Ovary (tissue), 9 donors: ENCODE data around the gene ARAP3. TPM values are rescaled to one million over a fixed set of nuclear protein-coding genes. Genes with fewer than 3 reads are reported as not detected.

Source experiments
- DNase-seq, 5 donors: peaks; one replicate each; pipeline ENCODE4 v3.0.0-alpha.2; 2019 to 2020
- H3K27ac ChIP-seq, 2 donors: fragments of 200-600 bp; one replicate each; pipeline versions ENCODE4 v1.5.1 to v1.8.0; 2019 to 2022
- H3K27me3 ChIP-seq: fragments of 200-600 bp; one replicate; pipeline ENCODE4 v1.8.0; 2022
- H3K36me3 ChIP-seq: fragments of 200-600 bp; sonication (generic); one replicate; pipeline ENCODE4 v1.5.1; 2019
- H3K4me1 ChIP-seq: one replicate; pipeline ENCODE4 v1.8.1; 2013; ENCODE audit warnings: mild to moderate bottlenecking, moderate library complexity; ENCODE audit not compliant: insufficient read depth
- H3K4me3 ChIP-seq: fragments of 200-600 bp; sonication (generic); one replicate; pipeline ENCODE4 v1.5.1; 2017
- H3K9me3 ChIP-seq, 2 donors: fragments of 200-600 bp in 1 of 2; sonication (generic) in 1 of 2; one replicate each; pipeline versions ENCODE4 v1.5.1 to v1.8.1; 2013 to 2019; ENCODE audit warnings: mild to moderate bottlenecking in 1 of 2, moderate library complexity in 1 of 2
- CTCF ChIP-seq, 3 donors: fragments of 450-650 bp in 2 of 3; fragments of 200-600 bp in 1 of 3; IDR thresholded peaks; one replicate each; pipeline versions ENCODE4 v1.5.1 to v1.8.0; 2016 to 2022; ENCODE audit warnings: antibody characterized with exemption in 3 of 3, mild to moderate bottlenecking in 1 of 3
- EP300 ChIP-seq: sonication (generic); formaldehyde crosslinking; IDR thresholded peaks from one replicate; pipeline ENCODE4 v1.6.1; 2017; ENCODE audit warnings: antibody characterized with exemption
- POLR2A ChIP-seq: fragments of 450-650 bp; IDR thresholded peaks from one replicate; pipeline ENCODE4 v1.6.1; 2017; ENCODE audit warnings: antibody characterized with exemption, mild to moderate bottlenecking, moderate library complexity
- WGBS, 3 donors: extraction: QIAGEN DNeasy Blood & Tissue Kit in 1 of 3; methylation state at CpG; one replicate each; pipeline versions ENCODE4 v1.1.5 to v1.1.7; 2013 to 2017; 5-methylcytosine and 5-hydroxymethylcytosine counted together
- intact Hi-C, 4 donors: fragments of 100-400 bp; cut with DNase I; formaldehyde crosslinking; loops; one replicate each; pipeline versions ENCODE4 v1.11.0 to v1.15.1; 2022 to 2023
- polyA plus RNA-seq, 2 donors: library from polyadenylated mRNA; stranded (reverse); fragments of 200-250 nt in 1 of 2; fragments of 350-450 nt in 1 of 2; fragmentation: Illumina TruSeq in 1 of 2; extraction: RNeasy Lipid Tissue Mini Kit (QIAGEN cat#74804) in 1 of 2; gene quantifications; one replicate each; pipeline ENCODE4 v1.2.3, GENCODE V29; 2013 to 2014
- total RNA-seq, 7 donors: library from RNA; depleted of rRNA in 2 of 7; stranded (reverse); fragments of >200 nt in 2 of 7; fragmentation: NEBNext Ultra II Directional in 3 of 7; extraction: Animal tissue kit (Norgen Biotek cat#: 25700) in 3 of 7; gene quantifications; one replicate each; pipeline versions ENCODE4 v1.1.0 to v1.2.4, GENCODE V29; 2016 to 2023
- donor health status: DM: no; HTN: no; CAD: no; lungs with moderate emphysema.
- donor health status: DM: no; HTN: no; CAD: no.
- donor health status: Bipolar disorder and iron deficiency.
- donor health status: DM: yes; HTN: yes; CAD: no.
- donor health status: DM: no; HTN: no; CAD: no.
- donor health status: DM: yes; HTN: yes; CAD: no.

Gene ARAP3
- total and polyA plus RNA-seq, 9 donors = 3.5 to 11.2 (median 8.0) TPM

GRCh38 chr5:141715346-141715905 lies 33.4 kb upstream of the ARAP3 start:
- TF ChIP-seq CTCF (IDR thresholded peaks at IDR 0.05) (no peak), POLR2A (no peak), EP300 (no peak)
- DNase-seq = no peak
- Histone ChIP-seq H3K27ac (no peak overlapping the region), H3K36me3 (no peaks in the 10 kb centered on the region), H3K27me3 (no peaks in the 10 kb centered on the region), H3K4me3 (no peak overlapping the region), H3K9me3 (no peaks in the 10 kb centered on the region), H3K4me1 (no peaks in the 10 kb centered on the region)
- WGBS, 3 donors = 49 to 71% (median 59%) methylated on average over 13 to 14 of the region's 14 CpGs
- intact Hi-C loops = no loop called here

GRCh38 chr5:141714542-141715310 lies 32.7 kb upstream of the ARAP3 start:
- WGBS, 3 donors = 70 to 81% (median 81%) methylated on average over 1 of the region's 1 CpG
- intact Hi-C loops = no loop called here

GRCh38 chr5:141713616-141714309 lies 31.7 kb upstream of the ARAP3 start:
- DNase-seq = no peak
- H3K27ac ChIP-seq = no peak overlapping the region
- intact Hi-C loops = no loop called here
- TF ChIP-seq POLR2A (no peak), EP300 (no peak), CTCF (IDR thresholded peaks at IDR 0.05) (no peak)
- no peaks in the 10 kb centered on the region for H3K36me3 ChIP-seq
- H3K9me3 ChIP-seq = no peaks in the 10 kb centered on the region
- H3K27me3 ChIP-seq = no peaks in the 10 kb centered on the region
- no peak overlapping the region for H3K4me3 ChIP-seq
- WGBS, 3 donors = 58 to 62% (median 58%) methylated on average over 7 of the region's 7 CpGs
- no peaks in the 10 kb centered on the region for H3K4me1 ChIP-seq

More at GRCh38 chr5:141714542-141715310, 32.7 kb upstream of the ARAP3 start:
- H3K27ac ChIP-seq = no peak overlapping the region
- DNase-seq = no peak
- H3K4me1 ChIP-seq = no peaks in the 10 kb centered on the region
- no peaks in the 10 kb centered on the region for H3K36me3 ChIP-seq
- H3K9me3 ChIP-seq = no peaks in the 10 kb centered on the region
- TF ChIP-seq EP300 (no peak), POLR2A (no peak), CTCF (IDR thresholded peaks at IDR 0.05) (no peak)
- H3K27me3 ChIP-seq = no peaks in the 10 kb centered on the region
- no peak overlapping the region for H3K4me3 ChIP-seq

- H3K27ac ChIP-seq = no peak overlapping the region
- H3K36me3 ChIP-seq = no peaks in the 10 kb centered on the region
- no peak for DNase-seq
- H3K9me3 ChIP-seq = no peaks in the 10 kb centered on the region
- H3K4me3 ChIP-seq = no peak overlapping the region
- 86 to 95% (median 93%) methylated on average over 6 of the region's 6 CpGs for WGBS, 3 donors
- intact Hi-C loops = no loop called here
- H3K27me3 ChIP-seq = no peaks in the 10 kb centered on the region
- TF ChIP-seq POLR2A = no peak
- no peak for TF ChIP-seq CTCF (IDR thresholded peaks at IDR 0.05)
- no peak for TF ChIP-seq EP300
- H3K4me1 ChIP-seq = no peaks in the 10 kb centered on the region
Observed at GRCh38 chr5:141711687-141712086, 29.7 kb upstream of the ARAP3 start.
